Measurements from ENCODE around the gene LRRTM3.

The LRRTM3 gene

GRCh38 chr10:67127441-67127840 is 201.6 kb downstream of the LRRTM3 start:
- no peak for DNase-seq (ENCODE audit: low spot score)

DNA sequence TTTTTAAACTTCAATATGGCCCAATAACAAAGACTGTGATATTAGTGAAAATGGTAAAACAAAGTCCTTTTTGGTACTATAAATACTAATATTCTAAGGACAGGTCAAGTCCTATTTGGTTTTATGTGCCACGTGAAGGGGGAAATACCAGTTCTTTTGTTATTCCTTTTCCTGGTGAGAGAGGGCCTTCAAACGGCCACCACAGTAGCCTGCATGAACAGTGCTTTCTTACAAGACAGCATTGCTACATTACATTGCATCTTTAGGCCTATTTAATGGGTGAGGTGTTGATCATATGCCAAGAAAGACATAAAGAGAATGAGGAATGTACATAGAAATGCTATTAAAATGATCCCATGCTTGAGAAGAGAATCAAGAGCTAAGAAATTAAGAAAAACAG is 214.8 kb downstream of the LRRTM3 start:
- DNase-seq (ENCODE audit: low spot score), result no peak

- no peak for DNase-seq (ENCODE audit: low spot score)
These were observed 215.5 kb downstream of the LRRTM3 start for GRCh38 chr10:67141300-67141699.

GRCh38 chr10:67144530-67144929 is 218.7 kb downstream of the LRRTM3 start:
- no peak for DNase-seq (ENCODE audit: low spot score)
